Left lung (tissue), 10 donors: ENCODE measurements around the gene DSE. TPM values are rescaled to one million over a fixed set of nuclear protein-coding genes. Genes with fewer than 3 reads are reported as not detected.

Experiments
- ATAC-seq: fragments of 200-7000 bp; cut with Tn5 transposase; one replicate; pipeline ENCODE4 v1.9.1; 2020; ENCODE audit warnings: moderate library complexity
- DNase-seq, 4 donors: peaks; one replicate each; pipeline ENCODE4 v3.0.0-alpha.2; 2013 to 2020
- H3K27ac ChIP-seq, 2 donors: fragments of 200-600 bp; sonication (generic) in 1 of 2; one replicate each; pipeline versions ENCODE4 v1.5.0 to v1.8.0; 2020 to 2021
- H3K27me3 ChIP-seq, 2 donors: fragments of 200-600 bp; sonication (generic) in 1 of 2; one replicate each; pipeline versions ENCODE4 v1.5.0 to v1.8.0; 2020 to 2021
- H3K36me3 ChIP-seq, 2 donors: fragments of 200-600 bp; sonication (generic) in 1 of 2; one replicate each; pipeline versions ENCODE4 v1.5.0 to v1.8.0; 2020 to 2021
- H3K4me1 ChIP-seq, 2 donors: fragments of 200-600 bp; one replicate each; pipeline ENCODE4 v1.8.0; 2021
- H3K4me3 ChIP-seq, 2 donors: fragments of 200-600 bp; sonication (generic) in 1 of 2; one replicate each; pipeline versions ENCODE4 v1.5.0 to v1.8.0; 2020 to 2021; ENCODE audit warnings: mild to moderate bottlenecking in 1 of 2
- H3K9me3 ChIP-seq, 2 donors: fragments of 200-600 bp; sonication (generic) in 1 of 2; one replicate each; pipeline versions ENCODE4 v1.5.0 to v1.8.0; 2020 to 2021
- intact Hi-C, 2 donors: fragments of 100-400 bp; cut with DNase I; formaldehyde crosslinking; loops; one replicate each; pipeline versions ENCODE4 v1.11.2 to v1.14.2; 2022
- polyA plus RNA-seq, 6 donors: library from polyadenylated mRNA; unstranded; fragments of 120-200 nt; gene quantifications; one replicate each; pipeline ENCODE4 v1.2.1, GENCODE V29; 2013; ENCODE audit not compliant: insufficient read length in 6 of 6
- total RNA-seq, 2 donors: library from RNA; stranded (reverse); fragmentation: NEBNext Ultra II Directional; extraction: Animal tissue kit (Norgen Biotek cat#: 25700); gene quantifications; one replicate each; pipeline ENCODE4 v1.2.1, GENCODE V29; 2021
- TF ChIP-seq, protein P1 (sequence below), 2 donors: fragments of 200-600 bp; sonication (generic) in 1 of 2; IDR thresholded peaks; one replicate each; pipeline versions ENCODE4 v1.5.0 to v1.8.0; 2021; ENCODE audit warnings: antibody characterized with exemption in 2 of 2
- donor health status: DM: no; HTN: yes; CAD: no.
- donor health status: DM: no; HTN: no; CAD: no.

DSE gene
- total and polyA plus RNA-seq, 8 donors = 39.7 to 85.6 (median 51.0) TPM

DNA sequence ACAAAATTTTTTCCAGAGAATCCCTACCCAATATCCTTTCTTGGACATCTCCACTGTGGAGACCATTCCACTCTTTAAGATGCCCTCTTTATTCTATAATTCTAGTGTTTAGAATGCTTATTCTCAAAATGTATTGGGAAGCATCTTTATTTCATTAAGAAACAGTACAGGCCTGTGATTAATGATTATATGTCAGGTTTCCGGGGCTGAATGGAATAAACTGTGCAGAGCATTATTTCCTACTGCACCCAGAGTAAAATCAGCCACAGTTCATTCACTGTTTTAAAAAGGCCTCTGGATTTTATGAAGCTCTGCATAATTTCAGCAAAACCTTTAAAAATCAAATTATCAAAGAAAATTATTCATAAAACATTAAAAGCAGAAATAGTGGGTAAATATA, 42.6 kb downstream of the DSE start:
- no peak for DNase-seq
- no peaks in the 10 kb centered on the region for H3K36me3 ChIP-seq
- peaks cover 11 to 26% of the 10 kb centered on the region in 2 donors for H3K4me1 ChIP-seq
- no peaks in the 10 kb centered on the region for H3K27me3 ChIP-seq
- no peak for ATAC-seq
- no peaks in the 10 kb centered on the region for H3K9me3 ChIP-seq
- intact Hi-C loops = no loop called here
- H3K27ac ChIP-seq = no peak overlapping the region
- H3K4me3 ChIP-seq = no peak overlapping the region
- TF ChIP-seq, protein P1, sequence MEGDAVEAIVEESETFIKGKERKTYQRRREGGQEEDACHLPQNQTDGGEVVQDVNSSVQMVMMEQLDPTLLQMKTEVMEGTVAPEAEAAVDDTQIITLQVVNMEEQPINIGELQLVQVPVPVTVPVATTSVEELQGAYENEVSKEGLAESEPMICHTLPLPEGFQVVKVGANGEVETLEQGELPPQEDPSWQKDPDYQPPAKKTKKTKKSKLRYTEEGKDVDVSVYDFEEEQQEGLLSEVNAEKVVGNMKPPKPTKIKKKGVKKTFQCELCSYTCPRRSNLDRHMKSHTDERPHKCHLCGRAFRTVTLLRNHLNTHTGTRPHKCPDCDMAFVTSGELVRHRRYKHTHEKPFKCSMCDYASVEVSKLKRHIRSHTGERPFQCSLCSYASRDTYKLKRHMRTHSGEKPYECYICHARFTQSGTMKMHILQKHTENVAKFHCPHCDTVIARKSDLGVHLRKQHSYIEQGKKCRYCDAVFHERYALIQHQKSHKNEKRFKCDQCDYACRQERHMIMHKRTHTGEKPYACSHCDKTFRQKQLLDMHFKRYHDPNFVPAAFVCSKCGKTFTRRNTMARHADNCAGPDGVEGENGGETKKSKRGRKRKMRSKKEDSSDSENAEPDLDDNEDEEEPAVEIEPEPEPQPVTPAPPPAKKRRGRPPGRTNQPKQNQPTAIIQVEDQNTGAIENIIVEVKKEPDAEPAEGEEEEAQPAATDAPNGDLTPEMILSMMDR (IDR thresholded peaks at IDR 0.05) = no peak

DNA sequence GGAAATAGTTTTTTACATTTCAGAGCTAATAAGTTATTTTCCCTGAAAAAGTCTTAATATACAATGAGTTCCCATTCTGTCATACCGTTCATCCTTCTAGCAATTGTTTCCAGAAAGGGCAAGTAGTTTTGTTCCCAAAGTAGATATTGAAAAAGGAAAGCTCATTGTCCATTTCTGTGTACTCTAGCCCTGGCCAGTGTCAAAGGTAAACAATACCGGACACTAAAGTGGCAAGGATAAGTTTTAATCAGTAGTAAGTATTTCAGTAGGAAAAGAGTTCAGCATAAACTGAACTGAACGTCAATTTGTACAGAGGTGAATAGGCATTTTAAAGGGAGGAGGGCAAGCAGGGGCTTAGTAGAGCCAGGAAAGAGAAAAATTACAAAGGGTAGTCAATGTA, 46.9 kb downstream of the DSE start:
- intact Hi-C loops = no loop called here
- DNase-seq = no peak
- no peaks in the 10 kb centered on the region for H3K9me3 ChIP-seq
- TF ChIP-seq, protein P1 (IDR thresholded peaks at IDR 0.05) = no peak
- no peak overlapping the region for H3K27ac ChIP-seq
- H3K36me3 ChIP-seq = no peaks in the 10 kb centered on the region
- H3K4me3 ChIP-seq = no peak overlapping the region
- peaks cover 0 to 5% of the 10 kb centered on the region in 2 donors for H3K4me1 ChIP-seq
- no peak for ATAC-seq
- no peaks in the 10 kb centered on the region for H3K27me3 ChIP-seq

DNA sequence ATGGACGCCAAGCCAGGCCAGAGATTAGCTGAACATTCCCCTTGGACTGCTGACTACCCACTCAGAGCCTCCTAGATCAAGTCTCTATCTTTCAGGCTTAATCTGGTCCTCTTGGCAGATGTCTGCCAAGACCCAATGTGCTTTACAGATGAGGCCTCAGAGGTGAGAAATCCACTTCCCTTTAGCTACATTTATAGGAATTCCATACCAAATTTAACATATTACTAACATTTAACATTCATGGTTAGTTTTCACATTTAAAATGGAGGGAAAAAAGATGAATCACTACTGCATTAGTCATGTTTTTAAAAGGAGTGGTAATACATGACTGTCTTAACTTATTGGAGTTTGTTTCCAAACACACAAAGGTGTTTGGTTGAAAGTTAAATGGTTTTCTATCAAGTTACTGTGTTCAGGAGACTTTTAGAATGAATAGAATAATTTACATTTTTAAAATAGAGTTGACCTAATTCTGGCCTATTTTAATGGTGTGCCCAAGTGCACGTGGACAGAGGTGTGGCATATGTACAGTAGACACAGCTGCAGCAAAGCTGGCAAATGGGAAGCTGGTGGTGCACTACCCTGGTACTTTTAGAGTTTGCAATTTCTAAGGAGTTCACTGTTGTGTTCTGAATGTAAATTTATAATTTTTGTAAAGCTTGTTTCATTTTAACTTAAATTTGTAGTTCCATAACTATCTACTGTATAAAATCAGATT, 48.5 kb downstream of the DSE start:
- intact Hi-C loops = no loop called here
- Histone ChIP-seq H3K36me3 (no peaks in the 10 kb centered on the region), H3K4me3 (no peak overlapping the region), H3K4me1 (peaks cover 0 to 3% of the 10 kb centered on the region in 2 donors), H3K27ac (no peak overlapping the region), H3K27me3 (no peaks in the 10 kb centered on the region), H3K9me3 (no peaks in the 10 kb centered on the region)
- DNase-seq (no peak), ATAC-seq (no peak)
- TF ChIP-seq, protein P1 (IDR thresholded peaks at IDR 0.05) = no peak

DNA sequence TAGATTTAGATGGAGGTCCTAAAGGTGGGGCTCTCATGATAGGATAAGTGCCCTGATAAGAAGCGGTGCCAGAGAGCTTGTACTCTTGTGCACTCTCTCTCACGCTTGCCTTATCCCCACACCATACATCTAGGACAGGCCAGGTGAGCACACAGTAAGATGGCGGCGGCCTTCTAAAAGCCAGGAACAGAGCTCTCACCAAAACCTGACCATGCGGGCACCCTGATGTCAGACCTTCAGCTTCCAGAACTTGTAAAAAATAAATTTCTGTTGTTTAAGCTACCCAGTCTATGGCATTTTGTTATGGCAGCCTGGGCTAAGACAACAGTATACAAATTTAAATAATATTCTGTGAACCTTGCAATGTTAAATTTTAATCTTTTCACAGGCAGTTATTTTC, 49.6 kb downstream of the DSE start:
- Histone ChIP-seq H3K27me3 (no peaks in the 10 kb centered on the region), H3K36me3 (no peaks in the 10 kb centered on the region), H3K4me3 (no peak overlapping the region), H3K4me1 (peaks cover 0 to 8% of the 10 kb centered on the region in 2 donors), H3K9me3 (no peaks in the 10 kb centered on the region), H3K27ac (no peak overlapping the region)
- intact Hi-C loops = no loop called here
- TF ChIP-seq, protein P1 (IDR thresholded peaks at IDR 0.05) = no peak
- ATAC-seq (no peak), DNase-seq (no peak)

DNA sequence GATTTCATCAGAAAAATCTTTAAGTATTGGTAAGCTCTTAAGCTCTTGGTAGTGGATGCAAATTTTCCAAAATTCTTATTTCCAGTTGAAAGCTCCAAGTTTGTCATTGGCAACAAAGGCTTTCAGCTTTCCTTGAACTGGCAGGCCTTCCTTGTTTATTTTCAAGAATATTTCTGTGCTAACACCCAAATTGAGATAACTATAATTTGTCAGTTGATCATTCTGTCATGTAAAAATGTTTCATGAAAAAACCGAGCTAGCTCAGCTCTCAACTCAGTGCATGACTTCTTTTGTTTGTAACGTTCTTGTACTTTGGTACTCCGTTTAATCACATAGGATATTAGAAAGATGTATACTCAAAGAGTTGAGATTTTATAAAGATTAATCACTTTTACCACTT, 51.5 kb downstream of the DSE start:
- peaks cover 0 to 9% of the 10 kb centered on the region in 2 donors for H3K4me1 ChIP-seq
- ATAC-seq = no peak
- no peak for DNase-seq
- H3K9me3 ChIP-seq = no peaks in the 10 kb centered on the region
- H3K4me3 ChIP-seq = no peak overlapping the region
- H3K27me3 ChIP-seq = no peaks in the 10 kb centered on the region
- TF ChIP-seq, protein P1 (IDR thresholded peaks at IDR 0.05) = no peak
- no peak overlapping the region for H3K27ac ChIP-seq
- H3K36me3 ChIP-seq = peaks cover 0 to 11% of the 10 kb centered on the region in 2 donors
- intact Hi-C loops = no loop called here
